Measurements from ENCODE around the gene ATP6V0D1.

ATP6V0D1 gene

GRCh38 chr16:67460961-67461360 is 20.0 kb downstream of the ATP6V0D1 start:
- DNase-seq = no peak

GRCh38 chr16:67460168-67460567 is 20.8 kb downstream of the ATP6V0D1 start:
- DNase-seq = no peak

GRCh38 chr16:67459861-67460150 is 21.2 kb downstream of the ATP6V0D1 start:
- DNase-seq = no peak

- DNase-seq = no peak
Observed at GRCh38 chr16:67459066-67459860, 21.7 kb downstream of the ATP6V0D1 start.

GRCh38 chr16:67458121-67458641 is 22.8 kb downstream of the ATP6V0D1 start:
- DNase-seq = no peak

- DNase-seq = no peak
Observed at GRCh38 chr16:67457611-67458010, 23.3 kb downstream of the ATP6V0D1 start.

GRCh38 chr16:67456391-67457081 is 24.4 kb downstream of the ATP6V0D1 start:
- DNase-seq = no peak

GRCh38 chr16:67454852-67455251 is 26.1 kb downstream of the ATP6V0D1 start:
- no peak for DNase-seq

GRCh38 chr16:67454104-67454503 is 26.9 kb downstream of the ATP6V0D1 start:
- no peak for DNase-seq

- DNase-seq = no peak
Observed at GRCh38 chr16:67451704-67452435, 29.1 kb downstream of the ATP6V0D1 start.

- no peak for DNase-seq
Observed at GRCh38 chr16:67451061-67451703, 29.8 kb downstream of the ATP6V0D1 start.

GRCh38 chr16:67449739-67450138 is 31.2 kb downstream of the ATP6V0D1 start:
- no peak for DNase-seq

GRCh38 chr16:67449336-67449735 is 31.6 kb downstream of the ATP6V0D1 start:
- no peak for DNase-seq

- DNase-seq = no peak
Observed at GRCh38 chr16:67448580-67448979, 32.4 kb downstream of the ATP6V0D1 start.

- peak; percentile 64 for DNase-seq
Observed at GRCh38 chr16:67447508-67448076, 33.4 kb downstream of the ATP6V0D1 start.

GRCh38 chr16:67446968-67447507 is 33.9 kb downstream of the ATP6V0D1 start:
- no peak for DNase-seq

- no peak for DNase-seq
Observed at GRCh38 chr16:67445913-67446907, 34.7 kb downstream of the ATP6V0D1 start.

GRCh38 chr16:67445441-67445912 is 35.5 kb downstream of the ATP6V0D1 start:
- DNase-seq = no peak

- no peak for DNase-seq
Observed at GRCh38 chr16:67445126-67445426, 35.9 kb downstream of the ATP6V0D1 start.

- DNase-seq = no peak
Observed at GRCh38 chr16:67444259-67445125, 36.5 kb downstream of the ATP6V0D1 start.
